Measurements from ENCODE around the gene SAMD4A. TPM values are rescaled to one million over a fixed set of nuclear protein-coding genes. Genes with fewer than 3 reads are reported as not detected.

Gene SAMD4A
- total RNA-seq, 3 donors from 2014 or later: 28.5 to 44.6 (median 36.2) TPM

- H3K27ac ChIP-seq: no peak overlapping the region
- no peaks in the 10 kb centered on the region for H3K9me3 ChIP-seq
- intact Hi-C loops (cut with DNase I; ENCODE audit: low total_unique reads): no loop called here
- no peak for DNase-seq (ENCODE audit: low spot score in 2 of 2)
- H3K4me3 ChIP-seq: no peak overlapping the region
- TF ChIP-seq POLR2A (IDR thresholded peaks at IDR 0.05): no peak
- TF ChIP-seq, protein P1, sequence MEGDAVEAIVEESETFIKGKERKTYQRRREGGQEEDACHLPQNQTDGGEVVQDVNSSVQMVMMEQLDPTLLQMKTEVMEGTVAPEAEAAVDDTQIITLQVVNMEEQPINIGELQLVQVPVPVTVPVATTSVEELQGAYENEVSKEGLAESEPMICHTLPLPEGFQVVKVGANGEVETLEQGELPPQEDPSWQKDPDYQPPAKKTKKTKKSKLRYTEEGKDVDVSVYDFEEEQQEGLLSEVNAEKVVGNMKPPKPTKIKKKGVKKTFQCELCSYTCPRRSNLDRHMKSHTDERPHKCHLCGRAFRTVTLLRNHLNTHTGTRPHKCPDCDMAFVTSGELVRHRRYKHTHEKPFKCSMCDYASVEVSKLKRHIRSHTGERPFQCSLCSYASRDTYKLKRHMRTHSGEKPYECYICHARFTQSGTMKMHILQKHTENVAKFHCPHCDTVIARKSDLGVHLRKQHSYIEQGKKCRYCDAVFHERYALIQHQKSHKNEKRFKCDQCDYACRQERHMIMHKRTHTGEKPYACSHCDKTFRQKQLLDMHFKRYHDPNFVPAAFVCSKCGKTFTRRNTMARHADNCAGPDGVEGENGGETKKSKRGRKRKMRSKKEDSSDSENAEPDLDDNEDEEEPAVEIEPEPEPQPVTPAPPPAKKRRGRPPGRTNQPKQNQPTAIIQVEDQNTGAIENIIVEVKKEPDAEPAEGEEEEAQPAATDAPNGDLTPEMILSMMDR (IDR thresholded peaks at IDR 0.05): no peak
- TF ChIP-seq POLR2AphosphoS5 (IDR thresholded peaks at IDR 0.05): no peak
- no peaks in the 10 kb centered on the region for H3K36me3 ChIP-seq
- H3K27me3 ChIP-seq: no peaks in the 10 kb centered on the region
- no peaks in the 10 kb centered on the region for H3K4me1 ChIP-seq
These were observed 218.3 kb downstream of the SAMD4A start for GRCh38 chr14:54785136-54785777.

GRCh38 chr14:54785778-54786770 lies 219.1 kb downstream of the SAMD4A start:
- Histone ChIP-seq H3K4me3 (no peak overlapping the region), H3K9me3 (no peaks in the 10 kb centered on the region), H3K36me3 (no peaks in the 10 kb centered on the region), H3K27ac (no peak overlapping the region), H3K4me1 (no peaks in the 10 kb centered on the region), H3K27me3 (no peaks in the 10 kb centered on the region)
- DNase-seq (ENCODE audit: low spot score in 2 of 2): no peak
- TF ChIP-seq POLR2A (IDR thresholded peaks at IDR 0.05) (no peak), POLR2AphosphoS5 (IDR thresholded peaks at IDR 0.05) (no peak)
- intact Hi-C loops (cut with DNase I; ENCODE audit: low total_unique reads): no loop called here

DNA sequence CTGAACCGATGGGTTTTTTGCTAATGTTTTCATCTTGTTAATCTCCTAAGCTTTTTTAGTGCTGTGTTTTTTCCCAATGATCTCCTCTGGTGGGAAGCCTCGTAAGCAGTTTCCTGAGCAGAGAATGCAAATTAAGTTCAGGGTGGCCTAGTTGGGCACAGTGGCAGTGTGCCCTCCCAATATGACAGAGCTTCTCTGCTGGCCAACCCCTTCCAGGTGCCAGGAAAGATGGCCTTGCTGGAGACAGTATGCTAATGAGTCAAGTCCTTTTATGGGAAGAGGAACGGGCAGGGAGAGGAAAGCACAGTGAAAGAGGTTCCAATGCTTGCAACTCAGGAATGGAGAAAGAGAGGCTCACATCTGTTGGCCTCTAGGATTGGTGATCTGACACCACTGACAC lies 219.9 kb downstream of the SAMD4A start:
- no peaks in the 10 kb centered on the region for H3K27me3 ChIP-seq
- H3K4me3 ChIP-seq: no peak overlapping the region
- no peaks in the 10 kb centered on the region for H3K4me1 ChIP-seq
- TF ChIP-seq POLR2A (IDR thresholded peaks at IDR 0.05) (no peak), POLR2AphosphoS5 (IDR thresholded peaks at IDR 0.05) (no peak)
- TF ChIP-seq, protein P1 (IDR thresholded peaks at IDR 0.05): no peak
- no peaks in the 10 kb centered on the region for H3K9me3 ChIP-seq
- no peaks in the 10 kb centered on the region for H3K36me3 ChIP-seq
- DNase-seq (ENCODE audit: low spot score in 2 of 2): no peak
- H3K27ac ChIP-seq: no peak overlapping the region
- intact Hi-C loops (cut with DNase I; ENCODE audit: low total_unique reads): no loop called here

DNA sequence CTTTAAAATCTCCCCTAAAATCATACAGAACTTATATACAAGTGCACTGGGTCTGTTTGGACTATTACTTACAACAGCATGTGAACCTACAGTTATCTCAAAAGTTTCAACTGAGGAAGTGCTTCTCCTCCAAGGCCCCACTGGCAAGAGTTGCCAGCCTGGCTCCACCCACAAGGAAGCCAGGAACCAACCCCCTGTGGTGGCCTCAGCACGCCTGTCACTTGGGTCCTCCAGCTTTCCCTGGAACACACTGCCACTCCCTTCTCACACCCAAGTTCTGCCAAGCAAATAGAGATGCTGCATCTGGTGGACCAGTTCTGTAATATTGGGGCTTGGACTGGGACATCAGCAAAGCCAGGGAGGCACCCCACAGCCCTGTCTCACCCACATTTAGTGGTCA lies 220.3 kb downstream of the SAMD4A start:
- intact Hi-C loops (cut with DNase I; ENCODE audit: low total_unique reads): no loop called here
- no peaks in the 10 kb centered on the region for H3K27me3 ChIP-seq
- TF ChIP-seq, protein P1 (IDR thresholded peaks at IDR 0.05): no peak
- no peak for TF ChIP-seq POLR2AphosphoS5 (IDR thresholded peaks at IDR 0.05)
- TF ChIP-seq POLR2A (IDR thresholded peaks at IDR 0.05): no peak
- H3K4me3 ChIP-seq: no peak overlapping the region
- no peaks in the 10 kb centered on the region for H3K9me3 ChIP-seq
- DNase-seq (ENCODE audit: low spot score in 2 of 2): no peak
- H3K4me1 ChIP-seq: no peaks in the 10 kb centered on the region
- no peak overlapping the region for H3K27ac ChIP-seq
- H3K36me3 ChIP-seq: no peaks in the 10 kb centered on the region

DNA sequence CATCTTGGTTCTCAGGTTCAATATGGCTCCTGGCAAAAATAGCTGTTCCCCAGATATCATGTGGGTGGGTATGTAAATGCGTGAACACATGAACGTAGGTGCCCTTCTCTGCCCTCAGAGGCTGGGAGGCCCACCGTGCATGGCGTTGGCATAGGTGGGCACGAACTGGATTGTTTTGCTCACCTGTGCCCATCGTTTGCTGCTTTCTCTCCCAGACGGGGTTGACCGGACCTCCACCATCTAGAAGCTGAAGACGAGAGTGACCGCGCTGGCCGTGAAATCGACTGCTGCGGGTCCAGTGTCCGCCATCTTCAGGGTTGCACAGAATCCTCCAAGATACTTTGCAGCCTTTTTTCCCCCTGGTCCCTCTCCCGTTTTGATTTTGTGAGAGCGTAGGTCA lies 221.8 kb downstream of the SAMD4A start:
- intact Hi-C loops (cut with DNase I; ENCODE audit: low total_unique reads): no loop called here
- DNase-seq (ENCODE audit: low spot score in 2 of 2): no peak
- no peak overlapping the region for H3K4me3 ChIP-seq
- no peaks in the 10 kb centered on the region for H3K36me3 ChIP-seq
- H3K27me3 ChIP-seq: no peaks in the 10 kb centered on the region
- no peak overlapping the region for H3K27ac ChIP-seq
- no peaks in the 10 kb centered on the region for H3K4me1 ChIP-seq
- H3K9me3 ChIP-seq: no peaks in the 10 kb centered on the region
- TF ChIP-seq POLR2AphosphoS5 (IDR thresholded peaks at IDR 0.05): no peak
- TF ChIP-seq, protein P1 (IDR thresholded peaks at IDR 0.05): no peak
- no peak for TF ChIP-seq POLR2A (IDR thresholded peaks at IDR 0.05)
